Measurements from ENCODE around the gene POLR2M. TPM values are rescaled to one million over a fixed set of nuclear protein-coding genes. Genes with fewer than 3 reads are reported as not detected.

The POLR2M gene
- total RNA-seq, 1 donor from 2014 or later: 1,069 TPM

DNA sequence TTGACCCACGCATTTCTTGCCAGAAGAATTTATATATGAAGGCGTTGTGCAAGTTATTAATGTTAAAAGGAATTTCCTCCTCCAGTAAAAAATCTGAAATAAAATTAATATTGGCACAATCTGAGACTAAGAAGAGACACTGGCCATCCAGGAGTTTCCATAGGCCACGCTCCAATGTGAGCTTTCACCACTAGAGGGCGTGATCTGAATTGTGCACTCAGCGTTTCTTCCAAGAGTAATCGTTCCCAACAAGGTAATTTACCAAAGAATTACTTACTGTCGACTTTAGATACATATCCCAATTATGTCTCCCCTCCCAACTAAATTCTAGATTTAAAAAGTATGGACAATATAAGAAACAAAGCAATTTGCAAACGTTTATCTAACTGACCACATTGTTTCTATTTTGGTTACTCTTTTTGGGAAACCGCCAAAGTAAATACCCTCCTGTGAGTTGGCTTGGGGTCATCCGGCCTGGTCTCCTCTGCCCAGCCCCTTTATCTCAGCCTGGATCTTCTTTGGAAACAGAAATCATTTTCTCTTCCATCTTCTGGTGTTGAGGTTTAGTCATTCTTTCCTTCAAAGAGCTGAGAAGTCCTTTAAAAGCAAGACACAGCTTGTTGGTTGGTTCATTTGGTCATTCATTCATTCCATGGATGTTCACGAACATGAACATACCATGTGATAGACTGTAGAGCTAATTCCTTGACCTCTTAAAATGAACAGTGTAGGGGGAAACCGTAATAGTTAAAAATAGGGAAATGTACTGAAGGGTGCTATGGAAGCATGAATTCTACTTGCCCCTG, 26.2 kb downstream of the POLR2M start:
- peak; percentile 81 for DNase-seq (ENCODE audit: low spot score)
- no peak overlapping the region for H2AFZ ChIP-seq (replicated peaks)
- no peaks in the 10 kb centered on the region for H3F3A ChIP-seq (ENCODE audit: low read depth)
- no peak overlapping the region for H3K4me3 Mint-ChIP-seq
- no peak overlapping the region for H3K4me3 ChIP-seq
- H3K27me3 Mint-ChIP-seq (ENCODE audit: insufficient read depth, low read depth): peaks cover 2% of the 10 kb centered on the region
- no peaks in the 10 kb centered on the region for H3K4me1 ChIP-seq
- H3K4me1 Mint-ChIP-seq: peaks cover 6% of the 10 kb centered on the region
- no peaks in the 10 kb centered on the region for H3K27me3 ChIP-seq
- H4K20me1 ChIP-seq (ENCODE audit: low read depth): no peaks in the 10 kb centered on the region
- peaks cover 5% of the 10 kb centered on the region for H3K9me3 Mint-ChIP-seq
- no peaks in the 10 kb centered on the region for H3K36me3 Mint-ChIP-seq
- no peaks in the 10 kb centered on the region for H3K9me3 ChIP-seq (ENCODE audit: low read depth)
- no peak for TF ChIP-seq EZH2 (IDR thresholded peaks at IDR 0.05)
- no peak for TF ChIP-seq EZH2phosphoT487 (IDR thresholded peaks at IDR 0.05)
- TF ChIP-seq, protein P1, sequence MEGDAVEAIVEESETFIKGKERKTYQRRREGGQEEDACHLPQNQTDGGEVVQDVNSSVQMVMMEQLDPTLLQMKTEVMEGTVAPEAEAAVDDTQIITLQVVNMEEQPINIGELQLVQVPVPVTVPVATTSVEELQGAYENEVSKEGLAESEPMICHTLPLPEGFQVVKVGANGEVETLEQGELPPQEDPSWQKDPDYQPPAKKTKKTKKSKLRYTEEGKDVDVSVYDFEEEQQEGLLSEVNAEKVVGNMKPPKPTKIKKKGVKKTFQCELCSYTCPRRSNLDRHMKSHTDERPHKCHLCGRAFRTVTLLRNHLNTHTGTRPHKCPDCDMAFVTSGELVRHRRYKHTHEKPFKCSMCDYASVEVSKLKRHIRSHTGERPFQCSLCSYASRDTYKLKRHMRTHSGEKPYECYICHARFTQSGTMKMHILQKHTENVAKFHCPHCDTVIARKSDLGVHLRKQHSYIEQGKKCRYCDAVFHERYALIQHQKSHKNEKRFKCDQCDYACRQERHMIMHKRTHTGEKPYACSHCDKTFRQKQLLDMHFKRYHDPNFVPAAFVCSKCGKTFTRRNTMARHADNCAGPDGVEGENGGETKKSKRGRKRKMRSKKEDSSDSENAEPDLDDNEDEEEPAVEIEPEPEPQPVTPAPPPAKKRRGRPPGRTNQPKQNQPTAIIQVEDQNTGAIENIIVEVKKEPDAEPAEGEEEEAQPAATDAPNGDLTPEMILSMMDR (IDR thresholded peaks at IDR 0.05): peak; percentile 98
- no peaks in the 10 kb centered on the region for H3K79me2 ChIP-seq (ENCODE audit: low read depth)
- H3K27ac ChIP-seq: no peak overlapping the region
- no peak overlapping the region for H3K9ac ChIP-seq
- no peak overlapping the region for H3K27ac Mint-ChIP-seq
- no peak overlapping the region for H3K4me2 ChIP-seq
- H3K36me3 ChIP-seq: no peaks in the 10 kb centered on the region

DNA sequence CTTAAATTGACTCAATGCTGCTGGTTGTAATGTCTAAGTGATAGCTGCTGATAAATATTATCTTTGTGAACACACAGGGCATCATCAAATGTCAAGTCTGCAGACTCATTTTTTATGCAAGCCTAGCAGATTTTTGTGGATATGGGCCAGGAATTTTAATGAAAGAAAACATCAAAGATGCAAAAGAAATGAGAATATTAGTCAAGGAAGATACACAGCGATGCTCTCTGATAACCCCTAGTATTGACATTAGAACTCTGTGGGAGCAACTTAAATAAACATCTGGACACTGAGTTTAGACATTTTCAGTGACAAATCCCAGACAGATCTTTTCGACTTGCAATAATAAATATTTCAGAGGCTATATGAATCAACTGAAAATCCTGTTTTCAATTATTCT, 28.3 kb downstream of the POLR2M start:
- H3K36me3 Mint-ChIP-seq: no peaks in the 10 kb centered on the region
- Histone ChIP-seq H3K27ac (no peak overlapping the region), H3K4me2 (no peak overlapping the region), H3K4me1 (no peaks in the 10 kb centered on the region), H3K36me3 (no peaks in the 10 kb centered on the region), H2AFZ (replicated peaks) (no peak overlapping the region), H3F3A (ENCODE audit: low read depth) (no peaks in the 10 kb centered on the region), H3K9me3 (ENCODE audit: low read depth) (no peaks in the 10 kb centered on the region), H3K9ac (no peak overlapping the region), H4K20me1 (ENCODE audit: low read depth) (no peaks in the 10 kb centered on the region), H3K4me3 (no peak overlapping the region), H3K79me2 (ENCODE audit: low read depth) (no peaks in the 10 kb centered on the region), H3K27me3 (no peaks in the 10 kb centered on the region)
- DNase-seq (ENCODE audit: low spot score): no peak
- H3K27ac Mint-ChIP-seq: no peak overlapping the region
- H3K27me3 Mint-ChIP-seq (ENCODE audit: insufficient read depth, low read depth): no peaks in the 10 kb centered on the region
- peaks cover 6% of the 10 kb centered on the region for H3K4me1 Mint-ChIP-seq
- peaks cover 5% of the 10 kb centered on the region for H3K9me3 Mint-ChIP-seq
- H3K4me3 Mint-ChIP-seq: no peak overlapping the region
- TF ChIP-seq, protein P1 (IDR thresholded peaks at IDR 0.05): no peak
- TF ChIP-seq EZH2phosphoT487 (IDR thresholded peaks at IDR 0.05) (no peak), EZH2 (IDR thresholded peaks at IDR 0.05) (no peak)

DNA sequence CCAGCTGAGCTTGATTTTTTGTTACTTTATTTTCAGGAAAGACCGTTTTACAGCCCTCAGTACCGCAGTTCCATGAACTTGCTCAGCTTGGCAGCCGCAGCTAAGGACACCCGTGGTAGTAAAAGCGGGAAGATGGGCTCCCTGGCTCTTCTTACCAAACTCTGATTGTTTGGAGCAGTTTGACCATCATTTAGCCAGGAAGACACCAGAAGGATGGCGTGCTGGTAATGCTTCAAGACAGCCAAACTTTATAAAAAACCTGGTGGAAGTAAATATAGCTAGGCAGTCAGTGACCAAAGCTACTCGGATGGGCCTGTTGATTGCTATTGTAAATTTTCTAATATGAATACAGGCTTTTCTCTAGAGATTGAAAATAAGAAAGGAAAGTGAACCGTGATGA, 28.9 kb downstream of the POLR2M start:
- H3K4me1 ChIP-seq: no peaks in the 10 kb centered on the region
- no peak for DNase-seq (ENCODE audit: low spot score)
- no peaks in the 10 kb centered on the region for H4K20me1 ChIP-seq (ENCODE audit: low read depth)
- H2AFZ ChIP-seq (replicated peaks): no peak overlapping the region
- H3K9ac ChIP-seq: no peak overlapping the region
- no peak overlapping the region for H3K27ac ChIP-seq
- H3K4me3 Mint-ChIP-seq: no peak overlapping the region
- H3F3A ChIP-seq (ENCODE audit: low read depth): no peaks in the 10 kb centered on the region
- no peaks in the 10 kb centered on the region for H3K36me3 Mint-ChIP-seq
- no peaks in the 10 kb centered on the region for H3K36me3 ChIP-seq
- no peaks in the 10 kb centered on the region for H3K27me3 Mint-ChIP-seq (ENCODE audit: insufficient read depth, low read depth)
- H3K4me2 ChIP-seq: no peak overlapping the region
- TF ChIP-seq, protein P1 (IDR thresholded peaks at IDR 0.05): no peak
- TF ChIP-seq EZH2phosphoT487 (IDR thresholded peaks at IDR 0.05) (no peak), EZH2 (IDR thresholded peaks at IDR 0.05) (no peak)
- no peaks in the 10 kb centered on the region for H3K27me3 ChIP-seq
- H3K9me3 ChIP-seq (ENCODE audit: low read depth): no peaks in the 10 kb centered on the region
- H3K27ac Mint-ChIP-seq: no peak overlapping the region
- H3K4me3 ChIP-seq: no peak overlapping the region
- H3K4me1 Mint-ChIP-seq: peaks cover 6% of the 10 kb centered on the region
- H3K9me3 Mint-ChIP-seq: peaks cover 5% of the 10 kb centered on the region
- H3K79me2 ChIP-seq (ENCODE audit: low read depth): no peaks in the 10 kb centered on the region
